HG02852 (cell line): ENCODE measurements around the gene SNX19.

Experiments
- ATAC-seq: cut with Tn5 transposase; IDR thresholded peaks from one replicate; pipeline ENCODE4 v1.9.1; 2021; ENCODE audit warnings: mild to moderate bottlenecking, moderate library complexity; ENCODE audit not compliant: unreplicated experiment

The SNX19 gene

DNA sequence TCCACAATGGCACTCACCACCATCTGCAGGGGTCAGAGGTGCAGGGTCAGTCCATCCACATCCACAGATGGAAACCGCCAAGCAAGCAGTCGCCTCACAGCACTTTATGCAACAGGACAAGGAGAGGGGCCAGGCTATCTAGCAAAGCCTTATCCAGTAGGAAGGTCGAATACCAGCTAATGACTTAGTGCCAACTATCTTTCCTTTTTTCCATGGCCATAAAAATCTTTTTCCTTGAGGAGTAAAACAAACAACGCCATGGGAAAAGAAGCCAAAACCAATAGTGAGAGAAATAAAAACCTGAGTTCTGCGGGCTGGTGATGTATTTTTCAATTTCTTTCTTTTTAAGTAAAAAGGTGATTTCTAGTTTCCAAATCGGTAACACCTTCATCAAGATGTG, 8.2 kb downstream of the SNX19 start:
- no peak for ATAC-seq

DNA sequence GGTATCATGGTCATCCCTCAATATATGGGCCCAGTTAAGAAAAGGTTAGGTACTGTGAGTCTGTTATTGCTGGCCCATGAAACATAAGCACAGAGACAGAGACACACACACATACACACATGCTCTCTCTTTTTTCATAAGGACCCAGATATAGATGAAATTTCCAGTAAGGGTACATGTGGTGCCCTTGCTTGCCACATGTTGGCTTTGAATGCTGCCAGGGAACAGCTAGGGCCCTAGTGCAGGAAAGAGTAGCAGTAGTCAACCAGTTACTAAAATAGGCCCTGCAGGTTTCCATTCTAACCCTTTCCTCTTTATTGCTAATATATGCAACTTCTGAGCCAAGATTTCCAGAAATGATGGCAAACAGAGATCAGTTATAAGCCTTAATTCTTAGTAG, 9.1 kb downstream of the SNX19 start:
- ATAC-seq = no peak

DNA sequence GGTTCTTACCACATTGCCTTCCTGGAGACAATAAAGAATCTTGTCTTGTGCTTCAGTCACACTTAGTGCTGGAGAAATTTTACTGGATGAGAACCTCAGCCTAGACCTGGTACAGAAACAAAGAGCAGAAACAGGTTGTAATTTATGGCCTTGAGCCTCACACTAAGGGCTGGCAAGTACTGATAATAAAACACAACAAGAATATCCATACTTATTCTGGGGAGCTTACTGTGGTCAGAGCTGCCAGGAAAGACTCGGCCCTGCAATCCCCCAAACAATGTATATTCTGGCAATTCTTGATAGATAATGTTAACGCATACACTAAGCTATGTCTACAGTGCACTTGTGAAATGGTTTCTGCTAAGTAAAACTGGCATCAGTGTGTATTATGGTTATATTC, 9.7 kb downstream of the SNX19 start:
- no peak for ATAC-seq

DNA sequence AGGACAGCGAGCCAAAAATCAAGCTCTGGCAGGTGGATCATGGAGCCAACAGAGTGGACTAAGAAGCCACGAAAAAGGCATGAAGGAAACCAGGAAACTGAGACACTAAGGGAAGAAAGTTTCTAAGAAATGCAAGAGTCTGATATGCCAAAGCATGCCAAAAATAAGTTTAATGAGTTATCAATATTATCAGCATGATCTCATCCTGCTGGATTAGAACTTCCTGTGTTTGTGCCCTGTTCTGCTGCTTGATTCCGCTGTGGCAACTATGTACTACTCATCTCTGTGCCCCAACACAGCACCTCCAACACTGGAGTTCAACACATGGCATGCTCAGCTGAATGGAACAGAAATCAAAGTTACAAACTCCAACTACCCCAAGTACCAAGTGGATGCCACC, 10.8 kb downstream of the SNX19 start:
- ATAC-seq = no peak

DNA sequence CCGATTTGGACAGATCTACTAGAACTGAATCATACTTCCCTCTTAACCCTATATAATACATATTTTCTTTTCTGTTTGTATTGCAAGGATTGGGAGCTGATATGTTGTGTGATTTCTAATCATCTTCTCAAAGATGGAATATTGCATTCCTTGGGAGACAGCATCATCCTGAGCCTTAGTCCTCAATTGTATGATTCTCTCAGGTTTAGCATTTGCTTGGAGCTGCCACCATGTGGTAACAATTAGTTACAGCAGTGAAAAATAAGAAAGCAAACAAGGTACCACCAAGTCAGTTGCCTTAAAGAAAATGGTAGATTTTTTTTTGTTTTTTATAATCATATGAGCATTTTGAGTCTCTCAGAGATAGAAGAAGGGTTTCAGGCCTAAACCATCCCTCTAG, 11.9 kb downstream of the SNX19 start:
- ATAC-seq = no peak

DNA sequence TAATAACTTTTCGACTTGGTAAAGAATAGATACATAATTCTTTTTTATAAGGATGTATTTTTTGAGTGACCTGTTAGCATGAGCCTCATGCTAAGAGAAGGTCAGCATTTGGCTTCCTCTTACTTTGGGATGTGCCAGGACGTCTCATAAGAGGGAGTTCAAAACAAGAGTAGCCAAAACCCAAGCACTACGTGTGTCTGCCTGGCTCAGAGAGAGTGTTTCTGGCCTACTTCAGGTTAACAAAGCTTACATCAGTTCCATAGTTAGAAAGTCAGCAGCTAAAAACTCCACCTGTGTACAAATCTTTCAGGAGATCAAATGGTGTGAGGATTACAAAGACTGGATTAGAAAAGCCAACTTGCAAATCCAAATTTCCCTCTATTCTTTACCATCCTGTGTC, 13.9 kb downstream of the SNX19 start:
- no peak for ATAC-seq

DNA sequence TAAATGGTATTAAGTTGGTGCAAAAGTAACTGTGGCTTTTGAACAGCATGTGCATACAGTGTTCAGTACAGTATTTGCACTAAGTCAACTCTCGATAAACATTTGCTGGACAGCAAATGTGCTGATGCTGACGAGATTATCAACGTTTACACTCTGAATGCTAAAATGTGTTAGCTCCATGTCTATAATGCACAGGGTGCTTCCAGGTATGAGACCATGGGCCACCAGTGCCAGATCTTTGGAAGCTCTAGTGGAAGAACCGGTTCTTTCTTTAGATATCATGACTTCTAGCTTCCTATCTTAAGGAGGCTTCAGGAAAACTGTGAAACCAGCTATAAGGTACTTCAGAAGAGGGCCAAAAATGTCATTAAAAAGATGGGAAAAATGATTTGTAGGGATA, 17.2 kb downstream of the SNX19 start:
- no peak for ATAC-seq

DNA sequence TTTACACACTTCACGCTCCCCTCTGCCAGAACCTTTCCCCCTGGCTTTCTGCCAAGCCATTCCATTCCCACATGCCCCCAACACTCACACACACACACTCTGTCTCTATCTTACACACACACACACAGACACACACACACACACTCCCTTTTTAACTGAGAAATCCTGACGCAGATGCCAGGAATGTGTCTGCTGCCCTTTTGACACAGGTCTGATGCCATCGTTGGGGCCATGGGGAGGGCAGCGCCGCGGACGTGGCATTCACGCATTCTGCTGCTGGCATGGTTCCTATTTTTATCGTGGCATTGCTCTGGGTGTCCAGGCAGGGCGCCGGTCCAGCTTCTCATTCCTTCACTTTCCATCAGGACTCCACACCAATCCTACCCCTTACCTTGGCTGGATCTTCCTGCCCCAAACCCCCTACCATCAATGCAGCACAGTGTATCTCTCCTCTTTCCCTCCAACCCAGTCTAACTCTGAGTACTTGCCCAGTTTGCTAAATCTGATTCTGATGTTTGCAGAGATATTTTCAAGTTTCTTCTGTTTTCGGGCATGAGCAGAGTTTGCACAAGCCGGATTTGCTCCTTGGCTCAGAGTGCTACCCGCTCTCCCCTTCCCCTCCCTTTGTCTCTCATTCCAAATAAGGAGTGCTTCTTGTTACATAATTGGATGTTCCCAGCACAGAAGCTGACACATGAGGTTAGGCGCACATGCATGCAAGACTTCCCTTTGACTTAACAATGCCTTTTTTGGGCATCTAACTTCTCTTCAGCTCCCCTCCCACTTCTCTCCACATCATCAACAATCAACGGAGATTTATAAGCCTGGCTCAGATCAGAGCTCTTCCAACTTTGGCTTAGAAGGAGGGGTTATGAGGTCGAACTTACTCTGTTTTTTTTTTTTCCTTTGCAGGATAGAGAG, 18.8 kb downstream of the SNX19 start:
- no peak for ATAC-seq

DNA sequence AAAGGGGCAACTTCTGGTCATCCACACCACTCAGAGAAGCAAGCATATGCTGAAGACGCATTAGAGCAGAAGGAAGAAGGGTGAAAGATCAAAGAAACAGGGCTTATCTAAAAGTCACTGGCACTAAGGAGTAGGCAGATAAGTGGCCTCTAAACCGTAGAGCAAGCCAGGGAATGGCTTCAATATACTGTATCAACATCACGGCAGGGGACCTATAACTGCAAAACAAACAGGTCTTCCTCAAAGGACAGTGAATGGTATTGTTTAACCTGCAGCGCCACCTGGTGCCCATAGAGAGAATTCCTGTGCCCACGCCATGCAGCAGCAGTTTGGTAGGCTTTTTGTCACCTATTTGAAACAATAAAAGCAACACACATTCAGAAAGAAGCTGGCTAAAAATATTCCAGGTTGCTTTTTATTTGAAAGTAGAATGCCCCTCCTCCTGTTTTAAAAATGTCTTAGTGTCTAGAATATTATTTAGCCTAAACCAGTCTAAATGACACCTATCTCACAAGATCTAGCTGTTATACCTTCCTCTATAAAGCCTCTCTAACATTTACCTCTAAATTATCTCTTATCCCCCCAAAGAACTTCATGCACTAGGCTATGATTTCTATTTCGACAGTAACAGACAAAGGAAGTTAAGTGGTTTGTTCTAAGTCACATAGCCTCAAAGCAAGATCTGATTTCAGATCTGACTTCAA, 21.8 kb downstream of the SNX19 start:
- peak; percentile 92 for ATAC-seq

DNA sequence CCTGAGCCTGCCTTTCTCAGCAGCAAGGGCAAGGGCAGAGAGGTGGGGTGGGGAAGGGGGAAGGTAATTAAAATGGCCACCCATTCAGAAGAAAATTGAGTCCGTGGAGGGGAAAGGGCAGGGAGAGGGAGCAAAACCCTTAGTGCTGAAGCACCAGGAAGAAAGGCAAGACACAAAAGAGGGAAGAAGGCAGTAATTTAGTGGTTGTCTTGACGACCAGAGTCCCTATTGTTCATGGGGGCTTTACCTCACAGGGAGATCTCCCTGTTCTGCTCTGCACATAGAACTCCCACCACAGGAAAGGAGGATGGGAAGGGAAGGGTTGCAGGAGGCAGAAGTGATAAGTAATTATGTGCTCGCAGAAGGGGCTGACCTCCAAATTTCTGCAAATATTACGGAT, 23.4 kb downstream of the SNX19 start:
- no peak for ATAC-seq

DNA sequence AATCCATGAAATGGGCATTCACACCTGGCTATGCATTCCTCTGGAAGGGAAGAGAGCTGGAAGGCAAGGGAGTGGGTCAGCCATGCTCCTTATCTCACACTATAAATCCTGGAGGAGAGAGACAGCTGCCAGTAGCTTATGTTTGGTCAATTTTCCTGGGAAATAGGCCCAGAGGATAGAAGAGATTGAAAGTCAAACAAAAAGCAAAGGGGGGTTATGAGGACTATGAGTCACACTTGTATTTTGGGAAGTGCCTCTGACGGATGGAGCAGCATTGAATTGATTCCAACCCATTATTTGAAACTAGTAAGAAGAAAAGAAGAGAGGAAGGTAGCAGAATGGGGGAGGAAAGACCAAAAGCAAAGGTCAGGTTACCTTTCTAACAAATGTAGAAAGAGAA, 25.0 kb downstream of the SNX19 start:
- no peak for ATAC-seq

DNA sequence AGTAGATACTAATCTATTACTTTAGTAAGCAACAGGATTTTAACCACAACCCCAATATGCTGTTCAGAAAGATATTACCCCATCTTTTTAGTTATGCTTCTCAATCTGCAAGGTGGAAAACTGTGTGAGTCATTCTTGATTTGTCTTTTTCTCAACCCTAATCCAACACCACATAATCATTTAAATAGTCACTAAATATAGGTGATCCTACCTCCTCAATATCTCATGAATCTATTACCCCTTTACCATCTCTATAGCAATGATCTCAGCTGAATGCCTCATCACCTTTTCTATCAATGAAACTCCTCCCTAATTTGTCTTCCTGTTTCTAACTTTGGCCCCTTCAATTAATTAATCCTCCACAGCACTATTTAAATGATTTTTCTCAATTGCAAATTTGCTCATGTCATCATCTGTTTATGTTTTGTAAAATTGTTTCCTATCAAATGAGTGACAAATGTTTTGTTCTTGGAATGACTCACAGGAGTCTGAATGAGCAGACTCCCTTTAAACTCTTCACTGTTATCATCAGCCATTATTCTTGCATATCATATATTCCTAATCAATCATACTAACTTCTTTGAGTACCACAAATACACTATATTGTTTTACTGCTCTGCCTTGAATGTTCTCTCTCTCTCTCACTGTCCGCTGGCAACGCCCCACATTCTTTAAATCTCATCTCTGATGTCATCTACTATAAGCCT, 26.1 kb downstream of the SNX19 start:
- no peak for ATAC-seq

DNA sequence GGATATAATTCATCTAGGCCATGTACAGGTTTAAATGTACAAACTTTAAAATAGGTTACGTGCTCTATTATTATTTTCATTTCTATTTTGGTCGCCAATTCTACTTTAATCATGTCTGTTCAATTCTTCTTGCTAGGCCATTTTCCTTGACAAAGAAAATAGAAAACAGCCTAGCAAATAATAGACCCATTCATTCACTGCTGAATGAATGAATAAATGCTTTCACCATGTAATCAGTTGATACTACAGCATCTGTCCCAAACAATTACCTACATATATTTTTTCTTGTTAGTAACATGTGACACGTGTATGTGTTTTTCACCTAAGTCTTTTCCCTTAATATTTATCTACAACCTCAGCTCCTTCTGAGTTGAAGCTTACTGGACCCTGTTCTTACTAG, 27.5 kb downstream of the SNX19 start:
- no peak for ATAC-seq

DNA sequence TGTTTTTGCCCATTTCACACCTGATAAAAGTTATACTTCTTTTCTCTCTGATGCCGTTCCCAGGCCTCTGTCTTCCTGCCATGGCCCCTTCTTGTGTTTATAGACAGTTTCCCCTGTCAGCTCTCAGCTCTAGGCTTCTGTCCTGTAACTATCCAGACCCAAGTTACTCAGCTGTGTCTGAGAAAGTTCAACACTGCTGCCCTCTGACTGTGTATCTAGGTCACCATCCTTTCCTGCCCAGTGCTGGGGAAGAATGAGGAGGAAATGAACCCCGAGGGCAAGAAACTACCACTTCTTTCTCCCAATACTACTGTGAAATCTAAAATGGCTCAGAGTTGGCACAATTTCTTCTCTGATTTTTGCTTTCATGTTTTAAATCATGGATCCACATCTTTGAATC, 29.6 kb downstream of the SNX19 start:
- ATAC-seq = no peak

DNA sequence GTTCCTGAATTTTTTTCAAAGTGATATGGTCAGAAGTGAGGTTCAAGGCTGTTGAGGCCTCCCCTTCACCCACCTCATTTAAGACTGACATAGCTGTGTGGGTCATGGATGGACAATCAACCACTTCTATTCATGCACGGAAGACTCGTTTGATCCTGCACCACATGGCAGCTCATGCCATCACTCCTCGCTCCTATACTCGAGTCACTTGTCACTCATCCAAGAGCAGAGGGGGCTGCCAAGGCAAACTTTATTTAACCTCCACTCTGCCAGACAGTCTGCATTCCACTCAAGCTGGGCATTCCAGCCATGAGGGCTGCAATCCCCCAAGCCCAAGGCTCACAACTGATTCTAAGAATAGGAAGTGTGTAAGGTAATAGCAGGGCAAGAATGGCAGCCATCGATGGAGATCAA, 34.1 kb downstream of the SNX19 start:
- peak; percentile 66 for ATAC-seq

DNA sequence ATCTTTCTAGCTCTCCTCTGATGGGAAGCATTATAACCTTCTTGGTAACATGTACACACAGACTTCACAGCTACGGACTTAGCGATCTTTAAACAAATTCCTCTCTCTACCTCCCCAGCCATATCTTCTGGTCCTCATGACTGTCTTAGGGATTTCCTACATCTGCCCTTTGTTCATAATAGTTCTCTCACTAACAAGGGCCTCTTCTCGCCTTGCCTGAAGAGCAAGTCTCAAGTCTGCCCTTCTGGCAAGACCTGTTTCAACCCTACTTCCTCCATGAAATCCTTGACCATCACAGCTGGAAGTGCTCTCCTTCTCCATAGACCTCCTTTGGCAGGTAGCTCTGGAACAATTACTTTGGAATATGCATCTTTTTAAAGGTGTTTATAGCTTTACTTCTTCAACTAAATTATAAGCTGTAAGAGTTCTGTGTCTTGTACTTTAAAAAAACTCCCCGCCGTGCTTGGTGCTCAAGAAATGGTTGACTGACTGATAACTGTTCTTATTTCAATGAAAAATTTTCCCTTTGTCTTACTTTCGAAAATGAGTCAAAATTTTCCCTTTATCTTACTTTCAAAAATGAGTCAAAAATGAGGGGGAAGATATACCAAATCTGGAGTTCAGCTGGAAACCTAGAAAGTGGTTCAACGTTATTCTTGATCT, 34.7 kb downstream of the SNX19 start:
- ATAC-seq = peak; percentile 54

DNA sequence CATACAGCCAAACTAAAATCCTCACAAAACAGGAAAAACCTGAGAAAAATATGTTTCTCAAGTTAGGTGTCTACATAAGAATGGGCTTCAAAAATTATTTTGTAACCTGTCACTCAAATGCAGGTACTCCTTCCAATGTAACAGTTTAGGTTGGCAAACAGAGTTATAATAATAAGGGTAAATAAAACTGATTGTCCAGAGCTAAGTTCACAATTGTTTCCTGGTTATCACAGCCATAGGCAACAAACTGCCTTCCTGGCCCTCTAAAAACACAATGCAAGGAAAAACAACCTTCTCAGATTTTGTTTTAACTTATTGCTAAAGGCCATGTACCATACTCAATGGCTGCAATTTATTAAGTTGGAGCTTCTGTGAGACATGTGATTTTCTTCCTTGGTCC, 36.4 kb downstream of the SNX19 start:
- ATAC-seq = no peak

DNA sequence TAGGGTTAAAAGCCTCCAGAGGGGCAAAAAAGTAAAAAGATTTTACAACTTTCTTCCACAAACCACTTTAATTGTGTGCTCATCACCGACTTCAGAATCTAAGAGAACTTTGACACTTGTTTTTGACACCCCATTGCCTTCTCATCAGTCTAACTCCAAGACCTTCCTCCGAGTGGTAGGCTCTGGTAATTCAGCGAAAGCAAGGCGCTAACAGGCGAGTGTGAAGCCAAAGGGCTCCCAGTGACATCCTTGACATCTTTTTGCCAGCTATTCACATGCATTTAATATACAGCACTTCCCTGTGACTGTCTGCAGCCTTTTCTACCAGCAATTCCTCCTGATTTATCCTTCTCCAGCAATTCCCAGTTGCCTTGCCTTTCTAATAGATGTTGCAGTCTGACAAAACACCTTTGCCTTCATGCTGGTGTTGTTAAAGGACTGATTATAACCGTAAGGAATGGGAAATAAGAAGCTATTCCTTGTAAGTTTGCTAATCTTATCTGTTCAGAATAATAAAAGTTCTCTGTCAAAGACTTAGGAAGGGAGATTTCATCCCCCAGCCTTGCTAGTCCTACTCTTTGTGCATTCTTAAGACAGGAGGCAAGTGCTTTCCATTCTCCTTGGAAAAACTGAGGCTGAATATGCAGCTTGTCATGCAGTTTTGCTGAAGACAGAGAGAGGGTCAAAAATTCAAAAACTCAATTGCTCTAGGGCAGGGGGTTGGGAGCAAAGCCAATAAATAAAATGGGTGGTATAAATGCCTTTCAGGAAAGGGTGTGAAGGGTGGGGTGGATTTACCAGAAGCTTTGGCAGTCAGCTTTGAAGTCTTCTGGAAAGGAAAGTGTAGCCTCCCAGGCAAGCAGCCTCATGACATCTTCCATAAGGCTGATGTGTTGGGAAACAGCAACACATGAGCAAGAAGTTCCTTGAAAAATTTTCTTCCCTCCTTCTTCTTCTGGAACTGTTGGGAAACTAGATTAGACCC, 39.1 kb downstream of the SNX19 start:
- no peak for ATAC-seq

DNA sequence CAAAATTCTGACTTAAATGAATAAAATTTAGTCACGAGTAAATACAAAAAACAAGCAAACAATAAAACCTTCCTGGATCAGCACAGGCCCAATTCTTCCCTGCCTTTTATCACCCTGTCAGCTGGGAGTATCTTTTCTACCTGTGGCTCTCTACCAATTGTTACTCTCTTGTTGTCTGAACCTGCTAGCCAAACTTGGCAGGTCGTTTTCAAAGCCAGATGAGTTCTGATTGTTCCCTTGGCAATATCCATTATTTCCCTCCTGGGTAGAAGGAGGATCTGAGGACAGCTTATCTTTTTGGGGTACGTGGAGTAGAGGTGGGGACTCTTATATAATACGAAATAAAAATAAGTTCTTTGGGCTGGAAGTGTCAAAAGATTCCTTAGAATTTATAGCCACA, 40.2 kb downstream of the SNX19 start:
- ATAC-seq = no peak

DNA sequence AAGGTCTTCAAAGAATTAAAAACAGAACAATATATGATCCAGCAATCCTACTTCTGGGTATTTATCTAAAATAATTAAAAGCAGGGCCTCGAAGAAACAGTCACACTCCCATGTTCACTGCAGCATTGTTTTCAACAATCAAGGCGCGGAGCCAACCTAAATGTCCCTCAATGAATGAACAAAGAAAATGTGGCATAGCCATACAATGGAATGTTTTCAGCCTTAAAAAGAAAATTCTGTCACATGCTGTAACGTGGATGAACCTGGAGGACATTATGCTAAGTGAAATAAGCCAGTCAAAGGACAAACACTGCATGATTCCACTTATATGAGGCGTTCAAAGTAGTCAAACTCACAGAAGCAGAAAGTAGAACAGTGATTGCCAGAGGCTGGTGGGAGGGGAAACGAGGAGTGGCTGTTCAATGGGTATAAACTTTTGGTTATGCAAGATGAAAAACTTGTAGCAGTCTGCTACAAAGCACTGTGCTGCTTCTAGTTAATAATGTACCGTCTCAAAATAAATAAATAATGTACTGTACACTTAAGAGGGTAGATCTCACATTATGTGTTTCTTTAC, 41.2 kb downstream of the SNX19 start:
- no peak for ATAC-seq
